NCI-H69 (cell line): ENCODE results near the gene SMAD4.
A peak's percentile ranks its signal among the peaks of the same experiment; 100 is the strongest.

Experiments used
- DNase-seq: peaks from one replicate; lab custom pipeline; 2025; lab: John Stamatoyannopoulos, UW

The SMAD4 gene

DNA sequence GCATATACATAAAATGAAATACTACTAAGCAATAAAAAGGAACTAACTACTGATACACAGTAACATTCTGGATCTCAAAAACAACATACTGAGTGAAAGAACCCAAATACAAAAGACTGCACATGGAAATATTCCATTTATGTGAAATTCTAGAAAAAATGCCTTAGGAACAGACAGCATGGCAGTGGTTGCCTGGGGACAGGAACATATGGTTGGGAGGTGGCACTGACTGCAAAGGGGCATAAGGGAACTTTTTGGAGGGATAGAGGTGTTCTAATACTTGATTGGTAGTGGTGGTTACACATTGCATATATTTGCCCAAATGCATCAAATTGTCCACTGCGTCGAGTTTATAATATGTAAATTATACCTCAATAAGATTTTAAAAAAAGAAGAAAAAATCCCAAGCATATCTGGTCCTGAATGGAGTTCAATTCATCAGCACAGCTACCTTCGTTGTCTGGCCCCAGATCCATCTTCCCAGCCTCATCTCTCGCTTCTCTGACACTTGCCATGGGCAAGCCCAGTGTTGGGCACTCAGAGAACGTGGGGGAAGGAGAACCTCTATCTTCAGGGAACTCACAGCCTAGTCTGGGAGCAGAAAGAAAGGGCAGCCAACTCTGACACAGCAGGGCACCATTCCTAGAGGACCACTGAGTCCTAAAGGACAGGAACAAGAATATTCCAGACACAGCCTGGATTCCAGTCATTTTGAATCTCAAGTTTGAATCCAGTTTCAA is 8.6 kb upstream of the SMAD4 start:
- no peak for DNase-seq

GRCh38 chr18:51025512-51025911 is 4.5 kb upstream of the SMAD4 start:
- DNase-seq = no peak

GRCh38 chr18:51028201-51028805 is 1.7 kb upstream of the SMAD4 start:
- peak; percentile 96 for DNase-seq

DNA sequence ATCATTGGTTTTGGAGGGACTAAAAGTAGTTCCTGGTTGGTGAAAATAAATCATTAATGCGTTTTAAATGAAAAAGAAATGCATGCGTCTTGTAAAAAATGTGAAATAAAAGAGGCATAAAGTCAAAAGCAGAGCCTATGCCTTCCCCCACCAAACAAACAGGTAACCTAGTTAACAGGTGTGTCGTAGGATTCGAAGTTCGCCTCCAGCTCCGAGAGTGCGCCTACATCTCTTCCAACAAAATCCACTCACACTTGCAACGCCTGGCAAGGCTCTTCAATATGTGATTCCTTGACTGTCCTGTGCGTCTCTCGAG is 677 bp upstream of the SMAD4 start:
- DNase-seq = no peak

- DNase-seq = peak; percentile 93
Measured at GRCh38 chr18:51030537-51031258, 685 bp downstream of the SMAD4 start.

GRCh38 chr18:51032193-51032592 is 2.2 kb downstream of the SMAD4 start:
- DNase-seq = no peak

DNA sequence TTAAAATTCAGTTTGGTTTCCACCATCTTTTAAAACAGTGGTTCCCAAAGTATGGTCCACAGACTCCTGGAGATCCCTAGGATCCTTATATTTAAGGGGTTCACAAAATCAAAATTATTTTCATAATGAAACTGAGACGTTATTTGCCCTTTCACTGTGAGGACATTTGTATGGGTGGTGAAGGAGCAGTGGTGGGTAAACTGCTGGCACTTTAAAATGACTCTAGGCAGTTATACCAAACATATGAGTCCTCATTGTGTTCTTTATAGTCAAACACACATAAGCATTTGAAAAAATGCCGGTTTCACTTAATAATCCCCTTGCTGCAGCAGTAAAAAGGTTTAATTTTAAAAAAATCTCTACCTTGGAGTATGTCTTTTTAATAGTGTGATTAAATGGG is 7.2 kb downstream of the SMAD4 start:
- no peak for DNase-seq

DNA sequence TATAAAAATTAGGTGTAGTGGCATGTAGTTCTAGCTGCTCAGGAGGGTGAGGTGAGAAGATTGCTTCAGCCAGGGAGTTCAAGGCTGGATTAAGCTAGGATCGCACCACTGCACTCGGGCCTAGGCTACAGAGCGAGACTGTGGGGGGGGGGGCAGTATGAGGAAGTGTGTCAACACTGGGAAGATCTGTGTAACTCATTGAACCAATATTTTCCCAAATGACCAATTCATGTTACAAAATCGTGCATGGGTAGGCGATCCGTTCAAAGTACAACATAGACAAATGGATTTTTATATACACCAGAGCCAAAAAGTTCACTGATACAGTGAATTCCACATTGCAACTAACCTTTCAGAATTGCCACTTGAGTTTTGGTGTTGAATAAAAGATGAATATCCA is 8.1 kb downstream of the SMAD4 start:
- DNase-seq = no peak

- peak; percentile 38 for DNase-seq
Measured at GRCh38 chr18:51039138-51040112, 9.4 kb downstream of the SMAD4 start.

- no peak for DNase-seq
Measured at GRCh38 chr18:51041677-51042352, 11.8 kb downstream of the SMAD4 start.

- DNase-seq = no peak
Measured at GRCh38 chr18:51044928-51045585, 15.0 kb downstream of the SMAD4 start.

- DNase-seq = no peak
Measured at GRCh38 chr18:51048190-51048589, 18.2 kb downstream of the SMAD4 start.

DNA sequence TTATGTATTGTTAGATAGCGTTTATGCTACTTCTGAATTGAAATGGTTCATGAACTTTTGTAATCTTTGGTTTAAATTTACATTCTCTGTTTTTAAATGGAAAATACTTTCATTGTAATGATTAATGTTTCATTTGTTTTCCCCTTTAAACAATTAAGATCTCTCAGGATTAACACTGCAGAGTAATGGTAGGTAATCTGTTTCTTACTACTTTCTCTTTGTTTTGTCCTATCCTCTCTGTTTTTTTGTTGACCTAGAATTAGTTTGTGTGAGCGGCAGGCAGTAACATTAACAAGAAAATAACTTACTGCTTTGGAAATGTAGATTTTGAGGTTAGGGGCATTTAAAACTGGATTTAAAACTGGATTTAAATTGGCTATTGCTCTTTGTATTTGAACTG is 19.1 kb downstream of the SMAD4 start:
- DNase-seq = no peak

GRCh38 chr18:51051105-51051712 is 21.2 kb downstream of the SMAD4 start:
- DNase-seq = peak; percentile 86

DNA sequence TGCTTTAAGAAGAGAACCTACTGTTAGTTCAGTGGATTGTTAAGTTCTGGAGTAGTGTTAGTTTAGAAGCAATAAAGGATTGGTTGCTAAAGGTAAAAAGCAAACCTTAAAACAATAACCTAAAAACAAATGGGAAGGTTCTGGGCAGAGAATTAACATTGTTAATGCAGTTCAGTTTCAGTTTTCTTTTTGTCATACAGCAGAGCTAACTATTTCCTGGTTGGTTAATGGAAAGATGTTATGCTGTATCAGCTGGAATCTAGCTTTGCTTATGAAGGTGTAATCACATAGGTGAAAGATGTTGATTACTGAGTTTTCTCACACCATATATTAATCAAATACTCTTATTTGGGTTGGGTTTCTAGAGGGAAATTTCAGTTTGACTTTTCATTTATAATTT is 23.8 kb downstream of the SMAD4 start:
- DNase-seq = no peak

GRCh38 chr18:51054764-51055163 is 24.8 kb downstream of the SMAD4 start:
- no peak for DNase-seq

- DNase-seq = no peak
Measured at GRCh38 chr18:51059969-51060368, 30.0 kb downstream of the SMAD4 start.

DNA sequence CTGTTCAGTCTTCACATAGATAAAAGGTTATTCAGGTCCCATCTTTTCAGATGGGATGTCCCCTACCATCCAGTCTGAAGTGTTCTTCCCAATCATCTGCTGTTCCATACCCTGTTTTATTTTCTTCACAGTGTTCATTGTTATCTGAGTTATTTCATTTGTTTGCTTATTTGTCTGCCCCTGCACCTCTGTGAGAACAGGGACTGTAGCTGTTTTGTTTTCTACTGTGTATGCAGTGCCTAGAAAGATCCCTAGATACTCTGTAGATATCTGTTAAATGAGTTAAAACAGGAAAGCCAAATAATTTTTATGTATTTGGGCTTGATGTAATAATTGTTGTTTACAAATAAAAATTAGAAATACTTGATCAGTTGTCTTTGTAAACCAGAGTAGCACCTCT is 34.2 kb downstream of the SMAD4 start:
- no peak for DNase-seq

GRCh38 chr18:51066273-51066672 is 36.3 kb downstream of the SMAD4 start:
- no peak for DNase-seq

DNA sequence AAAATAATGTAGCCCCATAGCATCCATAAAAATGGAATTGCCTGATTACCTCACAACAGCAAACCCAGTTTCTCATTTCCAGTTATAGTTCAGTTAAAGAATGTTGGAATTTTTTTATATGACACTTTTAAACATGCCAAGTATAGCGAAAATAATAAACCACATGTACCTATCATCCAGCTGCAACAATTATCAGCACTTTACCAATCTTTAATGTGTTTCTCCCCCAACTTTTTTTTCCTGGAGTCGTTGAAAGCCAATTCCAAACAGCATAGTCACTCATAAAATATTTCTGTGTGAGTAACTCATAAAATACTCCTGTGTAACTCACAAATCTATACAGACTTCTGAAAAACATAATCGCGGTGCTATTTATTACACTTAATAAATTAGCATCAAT is 38.1 kb downstream of the SMAD4 start:
- DNase-seq = no peak

- DNase-seq = no peak
Measured at GRCh38 chr18:51069885-51070284, 39.9 kb downstream of the SMAD4 start.
